GM21423 (cell line): ENCODE data around the gene KRTAP4-3.
"Not testable (repeated sequence)": the region's sequence is repeated elsewhere in the genome, so short reads cannot be mapped to it uniquely, and the experiment has no call there.

Experiments
- ATAC-seq: cut with Tn5 transposase; IDR thresholded peaks from one replicate; pipeline ENCODE4 v1.9.1; 2021; ENCODE audit warnings: mild to moderate bottlenecking, moderate library complexity; ENCODE audit not compliant: unreplicated experiment

The KRTAP4-3 gene

GRCh38 chr17:41153856-41154255 is 14.2 kb downstream of the KRTAP4-3 start:
- ATAC-seq, result no peak

GRCh38 chr17:41151525-41151924 is 16.5 kb downstream of the KRTAP4-3 start:
- ATAC-seq, result no peak

GRCh38 chr17:41150026-41150425 is 18.0 kb downstream of the KRTAP4-3 start:
- ATAC-seq, result no peak

- ATAC-seq, result no peak
Observed at GRCh38 chr17:41149652-41149985, 18.4 kb downstream of the KRTAP4-3 start, which contains the start of gene KRTAP4-5. Gene KRTAP4-5 (minus strand): TSS chr17:41149825. CDS start chr17:41149767, 58 bp downstream.

- not testable (repeated sequence) for ATAC-seq
Observed at GRCh38 chr17:41148971-41149651, 18.9 kb downstream of the KRTAP4-3 start.

- ATAC-seq, result no peak
Observed at GRCh38 chr17:41147531-41148204, 20.4 kb downstream of the KRTAP4-3 start.

- ATAC-seq, result no peak
Observed at GRCh38 chr17:41145261-41145660, 22.8 kb downstream of the KRTAP4-3 start.

- no peak for ATAC-seq
Observed at GRCh38 chr17:41144846-41145245, 23.2 kb downstream of the KRTAP4-3 start.

GRCh38 chr17:41141361-41141760 is 26.7 kb downstream of the KRTAP4-3 start:
- ATAC-seq, result no peak

- no peak for ATAC-seq
Observed at GRCh38 chr17:41140360-41141131, 27.5 kb downstream of the KRTAP4-3 start, which contains the start of gene KRTAP4-6. Gene KRTAP4-6 (minus strand): TSS chr17:41140544. CDS start chr17:41140487, 57 bp downstream.

GRCh38 chr17:41139865-41140264 is 28.2 kb downstream of the KRTAP4-3 start:
- not testable (repeated sequence) for ATAC-seq

- ATAC-seq, result no peak
Observed at GRCh38 chr17:41133880-41134735, 33.9 kb downstream of the KRTAP4-3 start.

GRCh38 chr17:41131979-41132378 is 36.0 kb downstream of the KRTAP4-3 start:
- no peak for ATAC-seq

GRCh38 chr17:41127371-41127770 is 40.6 kb downstream of the KRTAP4-3 start:
- ATAC-seq, result no peak

GRCh38 chr17:41126412-41126811 is 41.6 kb downstream of the KRTAP4-3 start:
- no peak for ATAC-seq

- no peak for ATAC-seq
Observed at GRCh38 chr17:41125064-41125463, 43.0 kb downstream of the KRTAP4-3 start.

GRCh38 chr17:41123991-41124371 is 44.0 kb downstream of the KRTAP4-3 start, which contains the start of gene KRTAP4-12:
Gene KRTAP4-12 (minus strand): TSS chr17:41124182. CDS start chr17:41124122, 60 bp downstream.
- not testable (repeated sequence) for ATAC-seq

GRCh38 chr17:41123292-41123990 is 44.6 kb downstream of the KRTAP4-3 start:
- not testable (repeated sequence) for ATAC-seq

GRCh38 chr17:41121742-41122141 is 46.3 kb downstream of the KRTAP4-3 start:
- no peak for ATAC-seq
